ENCODE results near the gene EMILIN3.

DNA sequence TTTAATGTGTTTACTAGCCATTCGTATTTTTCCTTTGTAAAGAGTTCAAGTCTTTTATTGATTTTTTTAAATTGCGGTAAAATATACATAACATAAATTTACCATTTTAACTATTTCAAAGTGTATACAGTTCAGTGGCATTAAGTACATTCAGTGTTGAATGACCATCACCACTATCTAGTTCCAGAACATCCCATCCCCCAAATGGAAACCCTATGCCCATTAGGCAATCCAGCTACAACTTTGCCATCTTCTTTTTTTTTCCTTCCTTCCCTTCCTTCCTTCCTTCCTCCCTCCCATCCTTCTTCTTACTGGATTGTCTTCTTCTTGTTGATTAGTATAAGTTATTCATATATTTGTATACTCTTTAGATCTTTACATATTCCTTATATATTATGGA is 17.4 kb downstream of the EMILIN3 start:
- TF ChIP-seq, protein P1, sequence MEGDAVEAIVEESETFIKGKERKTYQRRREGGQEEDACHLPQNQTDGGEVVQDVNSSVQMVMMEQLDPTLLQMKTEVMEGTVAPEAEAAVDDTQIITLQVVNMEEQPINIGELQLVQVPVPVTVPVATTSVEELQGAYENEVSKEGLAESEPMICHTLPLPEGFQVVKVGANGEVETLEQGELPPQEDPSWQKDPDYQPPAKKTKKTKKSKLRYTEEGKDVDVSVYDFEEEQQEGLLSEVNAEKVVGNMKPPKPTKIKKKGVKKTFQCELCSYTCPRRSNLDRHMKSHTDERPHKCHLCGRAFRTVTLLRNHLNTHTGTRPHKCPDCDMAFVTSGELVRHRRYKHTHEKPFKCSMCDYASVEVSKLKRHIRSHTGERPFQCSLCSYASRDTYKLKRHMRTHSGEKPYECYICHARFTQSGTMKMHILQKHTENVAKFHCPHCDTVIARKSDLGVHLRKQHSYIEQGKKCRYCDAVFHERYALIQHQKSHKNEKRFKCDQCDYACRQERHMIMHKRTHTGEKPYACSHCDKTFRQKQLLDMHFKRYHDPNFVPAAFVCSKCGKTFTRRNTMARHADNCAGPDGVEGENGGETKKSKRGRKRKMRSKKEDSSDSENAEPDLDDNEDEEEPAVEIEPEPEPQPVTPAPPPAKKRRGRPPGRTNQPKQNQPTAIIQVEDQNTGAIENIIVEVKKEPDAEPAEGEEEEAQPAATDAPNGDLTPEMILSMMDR (IDR thresholded peaks at IDR 0.05; ENCODE audit: insufficient read depth, low read depth, low read length), result no peak
- no peak for TF ChIP-seq EZH2 (IDR thresholded peaks at IDR 0.05; ENCODE audit: insufficient read depth, low read length)

Data from astrocyte (in vitro differentiated cells and primary cell).